WTC11 (cell line): ENCODE measurements around the gene TTC39A. TPM values are rescaled to one million over a fixed set of nuclear protein-coding genes. Genes with fewer than 3 reads are reported as not detected.

Experiments used
- ATAC-seq: fragments of 200-7000 bp; cut with Tn5 transposase; 2 replicates; pipeline ENCODE4 v1.10.0; 2021; ENCODE audit warnings: mild to moderate bottlenecking, moderate library complexity
- CTCF ChIA-PET: fragments of 300-600 bp; sonication (Branson Sonifier 250); formaldehyde crosslinking; loops from one replicate; lab custom pipeline; 2021; ENCODE audit warnings: antibody characterized with exemption; lab: Charles Lee
- POLR2A ChIA-PET: fragments of 350-600 bp; sonication (Branson Sonifier 250); formaldehyde crosslinking; loops from one replicate; lab custom pipeline; 2021; ENCODE audit warnings: antibody characterized with exemption; lab: Charles Lee
- DNase-seq: peaks from one replicate; pipeline ENCODE4 v3.0.0; 2021; ENCODE audit warnings: low spot score
- H3K27ac Mint-ChIP-seq: 2 replicates; pipeline ENCODE4 v1.8.0; 2021; ENCODE audit warnings: mixed read lengths
- H3K27me3 Mint-ChIP-seq: 2 replicates; pipeline ENCODE4 v1.8.0; 2021; ENCODE audit warnings: low read depth, mild to moderate bottlenecking, moderate library complexity, mixed read lengths
- H3K36me3 Mint-ChIP-seq: 2 replicates; pipeline ENCODE4 v1.8.0; 2021; ENCODE audit warnings: mixed read lengths
- H3K4me1 Mint-ChIP-seq: 2 replicates; pipeline ENCODE4 v1.8.0; 2022; ENCODE audit warnings: mixed read lengths
- H3K4me3 Mint-ChIP-seq: 2 replicates; pipeline ENCODE4 v1.8.0; 2021; ENCODE audit warnings: mild to moderate bottlenecking, moderate library complexity, mixed read lengths
- H3K9me3 Mint-ChIP-seq: 2 replicates; pipeline ENCODE4 v1.8.0; 2021; ENCODE audit warnings: mixed read lengths
- FOXJ3 ChIP-seq: sonication (generic); formaldehyde crosslinking; IDR thresholded peaks from 2 replicates; pipeline ENCODE4 v1.9.0; 2021; ENCODE audit warnings: missing genetic modification reagents, mild to moderate bottlenecking, borderline replicate concordance
- FOXP1 ChIP-seq: sonication (generic); formaldehyde crosslinking; IDR thresholded peaks from 2 replicates; pipeline ENCODE4 v1.8.0; 2022; ENCODE audit warnings: missing genetic modification reagents, mild to moderate bottlenecking, moderate library complexity, borderline replicate concordance
- GRHL2 ChIP-seq: fragments of 250-450 bp; sonication (Bioruptor Pico); IDR thresholded peaks from 2 replicates; pipeline ENCODE4 v1.8.0; 2022; ENCODE audit warnings: mild to moderate bottlenecking, moderate library complexity; ENCODE audit not compliant: insufficient replicate concordance, severe bottlenecking
- HMGA2 ChIP-seq: fragments of 250-450 bp; sonication (Bioruptor Pico); IDR thresholded peaks from 2 replicates; pipeline ENCODE4 v1.4.0; 2021; ENCODE audit warnings: mild to moderate bottlenecking, moderate library complexity
- NFYB ChIP-seq: sonication (generic); formaldehyde crosslinking; conservative IDR thresholded peaks from 2 replicates; pipeline ENCODE4 v1.8.0; 2022; ENCODE audit warnings: low read depth, missing genetic modification reagents
- NR3C1 ChIP-seq: sonication (generic); formaldehyde crosslinking; conservative IDR thresholded peaks from 2 replicates; pipeline ENCODE4 v1.8.1; 2023; ENCODE audit warnings: low read depth, mild to moderate bottlenecking, missing genetic modification reagents
- RORB ChIP-seq: fragments of 250-450 bp; sonication (Bioruptor Pico); IDR thresholded peaks from 2 replicates; pipeline ENCODE4 v1.9.0; 2021; ENCODE audit warnings: mild to moderate bottlenecking
- ZBTB21 ChIP-seq: sonication (generic); formaldehyde crosslinking; IDR thresholded peaks from 2 replicates; pipeline ENCODE4 v1.8.1; 2023; ENCODE audit warnings: mild to moderate bottlenecking, missing genetic modification reagents, borderline replicate concordance
- ZNF138 ChIP-seq: sonication (generic); formaldehyde crosslinking; conservative IDR thresholded peaks from 2 replicates; pipeline ENCODE4 v1.8.1; 2022; ENCODE audit warnings: mild to moderate bottlenecking, moderate library complexity, missing genetic modification reagents
- ZNF219 ChIP-seq: sonication (generic); formaldehyde crosslinking; IDR thresholded peaks from 2 replicates; pipeline ENCODE4 v1.8.0; 2023; ENCODE audit warnings: missing genetic modification reagents, mild to moderate bottlenecking, borderline replicate concordance
- ZNF671 ChIP-seq: fragments of 250-450 bp; sonication (Bioruptor Pico); IDR thresholded peaks from 2 replicates; pipeline ENCODE4 v1.8.0; 2021; ENCODE audit warnings: mild to moderate bottlenecking
- total RNA-seq: library from RNA; stranded (reverse); gene quantifications from 3 replicates; pipeline ENCODE4 v1.2.3, GENCODE V29; 2021
- TF ChIP-seq, protein P1 (sequence below): sonication (generic); formaldehyde crosslinking; IDR thresholded peaks from 2 replicates; pipeline ENCODE4 v1.8.1; 2023; ENCODE audit warnings: mild to moderate bottlenecking, missing genetic modification reagents, borderline replicate concordance
- TF ChIP-seq, protein P2 (sequence below): fragments of 250-450 bp; sonication (Bioruptor Pico); IDR thresholded peaks from 2 replicates; pipeline ENCODE4 v1.9.0; 2021; ENCODE audit warnings: moderate library complexity, mild to moderate bottlenecking, inconsistent platforms, borderline replicate concordance
- TF ChIP-seq, protein P3 (sequence below): sonication (generic); formaldehyde crosslinking; IDR thresholded peaks from 2 replicates; pipeline ENCODE4 v1.8.1; 2022; ENCODE audit warnings: low read depth, missing genetic modification reagents, borderline replicate concordance
- TF ChIP-seq, protein P4 (sequence below): sonication (generic); formaldehyde crosslinking; IDR thresholded peaks from 2 replicates; pipeline ENCODE4 v1.8.1; 2023; ENCODE audit warnings: mild to moderate bottlenecking, missing genetic modification reagents
- TF ChIP-seq, protein P5 (sequence below): sonication (generic); formaldehyde crosslinking; IDR thresholded peaks from 2 replicates; pipeline ENCODE4 v1.8.0; 2022; ENCODE audit warnings: missing genetic modification reagents
- TF ChIP-seq, protein P6 (sequence below): sonication (generic); formaldehyde crosslinking; IDR thresholded peaks from 2 replicates; pipeline ENCODE4 v1.8.0; 2023; ENCODE audit warnings: missing genetic modification reagents, mild to moderate bottlenecking, borderline replicate concordance

TTC39A gene
- total RNA-seq, 1 experiment from 2014 or later, result 3.4 TPM

DNA sequence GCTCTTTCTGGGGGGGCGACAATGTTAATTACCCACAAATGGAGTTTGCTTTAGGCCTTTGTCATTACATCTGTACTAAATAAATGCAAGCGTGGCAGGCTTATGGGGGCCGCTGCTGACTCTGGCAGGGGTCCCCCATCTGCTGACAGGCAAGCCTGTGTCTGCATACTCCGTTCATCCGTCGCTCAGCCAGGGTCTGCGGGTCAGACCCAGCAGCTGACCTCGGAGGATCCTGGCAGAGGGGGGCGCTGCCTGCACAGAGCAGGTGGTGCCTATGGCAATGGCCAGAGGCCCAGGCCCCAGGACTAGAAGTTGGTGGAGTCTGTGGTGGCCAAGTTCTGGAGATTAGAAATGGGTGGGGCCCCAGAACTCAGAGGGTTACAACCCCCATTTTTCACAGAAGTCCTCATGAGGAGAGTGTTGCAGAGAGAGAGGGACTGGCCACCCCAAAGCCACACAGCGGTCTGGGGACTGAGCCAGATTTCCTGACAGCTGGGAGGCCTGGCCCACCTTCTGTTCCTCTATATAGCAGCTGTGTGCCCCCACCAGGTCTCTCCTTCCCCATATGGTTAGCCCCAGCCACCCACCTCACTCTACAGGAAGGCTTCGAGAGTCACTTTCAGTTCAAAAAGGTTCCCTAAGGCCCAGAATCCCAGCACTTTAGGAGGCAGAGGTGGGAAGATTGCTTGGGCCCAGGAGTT lies 31.0 kb downstream of the TTC39A start:
- CTCF ChIA-PET, result no interaction called here
- Mint-ChIP-seq H3K4me3 (no peak overlapping the region), H3K27ac (no peak overlapping the region), H3K4me1 (peaks cover 13% of the 10 kb centered on the region), H3K36me3 (0 out of 2 replicates have a peak, but pooled peaks cover 2% of the 10 kb centered on the region), H3K9me3 (peaks cover 9% of the 10 kb centered on the region; the same call in 1 of the 2 replicates), H3K27me3 (peaks cover 13% of the 10 kb centered on the region)
- ATAC-seq (no peak), DNase-seq (no peak)
- POLR2A ChIA-PET, result no interaction called here
- TF ChIP-seq, protein P1, sequence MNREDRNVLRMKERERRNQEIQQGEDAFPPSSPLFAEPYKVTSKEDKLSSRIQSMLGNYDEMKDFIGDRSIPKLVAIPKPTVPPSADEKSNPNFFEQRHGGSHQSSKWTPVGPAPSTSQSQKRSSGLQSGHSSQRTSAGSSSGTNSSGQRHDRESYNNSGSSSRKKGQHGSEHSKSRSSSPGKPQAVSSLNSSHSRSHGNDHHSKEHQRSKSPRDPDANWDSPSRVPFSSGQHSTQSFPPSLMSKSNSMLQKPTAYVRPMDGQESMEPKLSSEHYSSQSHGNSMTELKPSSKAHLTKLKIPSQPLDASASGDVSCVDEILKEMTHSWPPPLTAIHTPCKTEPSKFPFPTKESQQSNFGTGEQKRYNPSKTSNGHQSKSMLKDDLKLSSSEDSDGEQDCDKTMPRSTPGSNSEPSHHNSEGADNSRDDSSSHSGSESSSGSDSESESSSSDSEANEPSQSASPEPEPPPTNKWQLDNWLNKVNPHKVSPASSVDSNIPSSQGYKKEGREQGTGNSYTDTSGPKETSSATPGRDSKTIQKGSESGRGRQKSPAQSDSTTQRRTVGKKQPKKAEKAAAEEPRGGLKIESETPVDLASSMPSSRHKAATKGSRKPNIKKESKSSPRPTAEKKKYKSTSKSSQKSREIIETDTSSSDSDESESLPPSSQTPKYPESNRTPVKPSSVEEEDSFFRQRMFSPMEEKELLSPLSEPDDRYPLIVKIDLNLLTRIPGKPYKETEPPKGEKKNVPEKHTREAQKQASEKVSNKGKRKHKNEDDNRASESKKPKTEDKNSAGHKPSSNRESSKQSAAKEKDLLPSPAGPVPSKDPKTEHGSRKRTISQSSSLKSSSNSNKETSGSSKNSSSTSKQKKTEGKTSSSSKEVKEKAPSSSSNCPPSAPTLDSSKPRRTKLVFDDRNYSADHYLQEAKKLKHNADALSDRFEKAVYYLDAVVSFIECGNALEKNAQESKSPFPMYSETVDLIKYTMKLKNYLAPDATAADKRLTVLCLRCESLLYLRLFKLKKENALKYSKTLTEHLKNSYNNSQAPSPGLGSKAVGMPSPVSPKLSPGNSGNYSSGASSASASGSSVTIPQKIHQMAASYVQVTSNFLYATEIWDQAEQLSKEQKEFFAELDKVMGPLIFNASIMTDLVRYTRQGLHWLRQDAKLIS, result no peak
- TF ChIP-seq, protein P2, sequence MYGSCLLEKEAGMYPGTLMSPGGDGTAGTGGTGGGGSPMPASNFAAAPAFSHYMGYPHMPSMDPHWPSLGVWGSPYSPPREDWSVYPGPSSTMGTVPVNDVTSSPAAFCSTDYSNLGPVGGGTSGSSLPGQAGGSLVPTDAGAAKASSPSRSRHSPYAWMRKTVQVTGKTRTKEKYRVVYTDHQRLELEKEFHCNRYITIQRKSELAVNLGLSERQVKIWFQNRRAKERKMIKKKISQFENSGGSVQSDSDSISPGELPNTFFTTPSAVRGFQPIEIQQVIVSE (CRISPR knock-in tag), result no peak
- TF ChIP-seq, protein P3, sequence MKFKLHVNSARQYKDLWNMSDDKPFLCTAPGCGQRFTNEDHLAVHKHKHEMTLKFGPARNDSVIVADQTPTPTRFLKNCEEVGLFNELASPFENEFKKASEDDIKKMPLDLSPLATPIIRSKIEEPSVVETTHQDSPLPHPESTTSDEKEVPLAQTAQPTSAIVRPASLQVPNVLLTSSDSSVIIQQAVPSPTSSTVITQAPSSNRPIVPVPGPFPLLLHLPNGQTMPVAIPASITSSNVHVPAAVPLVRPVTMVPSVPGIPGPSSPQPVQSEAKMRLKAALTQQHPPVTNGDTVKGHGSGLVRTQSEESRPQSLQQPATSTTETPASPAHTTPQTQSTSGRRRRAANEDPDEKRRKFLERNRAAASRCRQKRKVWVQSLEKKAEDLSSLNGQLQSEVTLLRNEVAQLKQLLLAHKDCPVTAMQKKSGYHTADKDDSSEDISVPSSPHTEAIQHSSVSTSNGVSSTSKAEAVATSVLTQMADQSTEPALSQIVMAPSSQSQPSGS, result no peak
- TF ChIP-seq HMGA2 (CRISPR knock-in tag) (no peak), RORB (CRISPR knock-in tag) (no peak), ZNF138 (CRISPR knock-in tag) (no peak), ZNF671 (no peak), GRHL2 (CRISPR knock-in tag) (no peak), ZBTB21 (CRISPR knock-in tag) (no peak), ZNF219 (CRISPR knock-in tag) (no peak), FOXP1 (CRISPR knock-in tag) (no peak), FOXJ3 (CRISPR knock-in tag) (no peak), NR3C1 (CRISPR knock-in tag) (no peak), NFYB (CRISPR knock-in tag) (no peak)
- TF ChIP-seq, protein P4, sequence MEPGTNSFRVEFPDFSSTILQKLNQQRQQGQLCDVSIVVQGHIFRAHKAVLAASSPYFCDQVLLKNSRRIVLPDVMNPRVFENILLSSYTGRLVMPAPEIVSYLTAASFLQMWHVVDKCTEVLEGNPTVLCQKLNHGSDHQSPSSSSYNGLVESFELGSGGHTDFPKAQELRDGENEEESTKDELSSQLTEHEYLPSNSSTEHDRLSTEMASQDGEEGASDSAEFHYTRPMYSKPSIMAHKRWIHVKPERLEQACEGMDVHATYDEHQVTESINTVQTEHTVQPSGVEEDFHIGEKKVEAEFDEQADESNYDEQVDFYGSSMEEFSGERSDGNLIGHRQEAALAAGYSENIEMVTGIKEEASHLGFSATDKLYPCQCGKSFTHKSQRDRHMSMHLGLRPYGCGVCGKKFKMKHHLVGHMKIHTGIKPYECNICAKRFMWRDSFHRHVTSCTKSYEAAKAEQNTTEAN, result no peak
- TF ChIP-seq, protein P5, sequence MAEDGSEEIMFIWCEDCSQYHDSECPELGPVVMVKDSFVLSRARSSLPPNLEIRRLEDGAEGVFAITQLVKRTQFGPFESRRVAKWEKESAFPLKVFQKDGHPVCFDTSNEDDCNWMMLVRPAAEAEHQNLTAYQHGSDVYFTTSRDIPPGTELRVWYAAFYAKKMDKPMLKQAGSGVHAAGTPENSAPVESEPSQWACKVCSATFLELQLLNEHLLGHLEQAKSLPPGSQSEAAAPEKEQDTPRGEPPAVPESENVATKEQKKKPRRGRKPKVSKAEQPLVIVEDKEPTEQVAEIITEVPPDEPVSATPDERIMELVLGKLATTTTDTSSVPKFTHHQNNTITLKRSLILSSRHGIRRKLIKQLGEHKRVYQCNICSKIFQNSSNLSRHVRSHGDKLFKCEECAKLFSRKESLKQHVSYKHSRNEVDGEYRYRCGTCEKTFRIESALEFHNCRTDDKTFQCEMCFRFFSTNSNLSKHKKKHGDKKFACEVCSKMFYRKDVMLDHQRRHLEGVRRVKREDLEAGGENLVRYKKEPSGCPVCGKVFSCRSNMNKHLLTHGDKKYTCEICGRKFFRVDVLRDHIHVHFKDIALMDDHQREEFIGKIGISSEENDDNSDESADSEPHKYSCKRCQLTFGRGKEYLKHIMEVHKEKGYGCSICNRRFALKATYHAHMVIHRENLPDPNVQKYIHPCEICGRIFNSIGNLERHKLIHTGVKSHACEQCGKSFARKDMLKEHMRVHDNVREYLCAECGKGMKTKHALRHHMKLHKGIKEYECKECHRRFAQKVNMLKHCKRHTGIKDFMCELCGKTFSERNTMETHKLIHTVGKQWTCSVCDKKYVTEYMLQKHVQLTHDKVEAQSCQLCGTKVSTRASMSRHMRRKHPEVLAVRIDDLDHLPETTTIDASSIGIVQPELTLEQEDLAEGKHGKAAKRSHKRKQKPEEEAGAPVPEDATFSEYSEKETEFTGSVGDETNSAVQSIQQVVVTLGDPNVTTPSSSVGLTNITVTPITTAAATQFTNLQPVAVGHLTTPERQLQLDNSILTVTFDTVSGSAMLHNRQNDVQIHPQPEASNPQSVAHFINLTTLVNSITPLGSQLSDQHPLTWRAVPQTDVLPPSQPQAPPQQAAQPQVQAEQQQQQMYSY (CRISPR knock-in tag), result no peak
- TF ChIP-seq, protein P6, sequence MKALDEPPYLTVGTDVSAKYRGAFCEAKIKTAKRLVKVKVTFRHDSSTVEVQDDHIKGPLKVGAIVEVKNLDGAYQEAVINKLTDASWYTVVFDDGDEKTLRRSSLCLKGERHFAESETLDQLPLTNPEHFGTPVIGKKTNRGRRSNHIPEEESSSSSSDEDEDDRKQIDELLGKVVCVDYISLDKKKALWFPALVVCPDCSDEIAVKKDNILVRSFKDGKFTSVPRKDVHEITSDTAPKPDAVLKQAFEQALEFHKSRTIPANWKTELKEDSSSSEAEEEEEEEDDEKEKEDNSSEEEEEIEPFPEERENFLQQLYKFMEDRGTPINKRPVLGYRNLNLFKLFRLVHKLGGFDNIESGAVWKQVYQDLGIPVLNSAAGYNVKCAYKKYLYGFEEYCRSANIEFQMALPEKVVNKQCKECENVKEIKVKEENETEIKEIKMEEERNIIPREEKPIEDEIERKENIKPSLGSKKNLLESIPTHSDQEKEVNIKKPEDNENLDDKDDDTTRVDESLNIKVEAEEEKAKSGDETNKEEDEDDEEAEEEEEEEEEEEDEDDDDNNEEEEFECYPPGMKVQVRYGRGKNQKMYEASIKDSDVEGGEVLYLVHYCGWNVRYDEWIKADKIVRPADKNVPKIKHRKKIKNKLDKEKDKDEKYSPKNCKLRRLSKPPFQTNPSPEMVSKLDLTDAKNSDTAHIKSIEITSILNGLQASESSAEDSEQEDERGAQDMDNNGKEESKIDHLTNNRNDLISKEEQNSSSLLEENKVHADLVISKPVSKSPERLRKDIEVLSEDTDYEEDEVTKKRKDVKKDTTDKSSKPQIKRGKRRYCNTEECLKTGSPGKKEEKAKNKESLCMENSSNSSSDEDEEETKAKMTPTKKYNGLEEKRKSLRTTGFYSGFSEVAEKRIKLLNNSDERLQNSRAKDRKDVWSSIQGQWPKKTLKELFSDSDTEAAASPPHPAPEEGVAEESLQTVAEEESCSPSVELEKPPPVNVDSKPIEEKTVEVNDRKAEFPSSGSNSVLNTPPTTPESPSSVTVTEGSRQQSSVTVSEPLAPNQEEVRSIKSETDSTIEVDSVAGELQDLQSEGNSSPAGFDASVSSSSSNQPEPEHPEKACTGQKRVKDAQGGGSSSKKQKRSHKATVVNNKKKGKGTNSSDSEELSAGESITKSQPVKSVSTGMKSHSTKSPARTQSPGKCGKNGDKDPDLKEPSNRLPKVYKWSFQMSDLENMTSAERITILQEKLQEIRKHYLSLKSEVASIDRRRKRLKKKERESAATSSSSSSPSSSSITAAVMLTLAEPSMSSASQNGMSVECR (CRISPR knock-in tag), result no peak
